HepG2 (cell line): ENCODE measurements around the gene NBEAL2. TPM values are rescaled to one million over a fixed set of nuclear protein-coding genes. Genes with fewer than 3 reads are reported as not detected.

ENCODE experiments used
- AHDC1 ChIP-seq: sonication (generic); formaldehyde crosslinking; IDR thresholded peaks from 2 replicates; pipeline ENCODE4 v1.5.1; 2020; ENCODE audit warnings: mild to moderate bottlenecking, missing genetic modification reagents, borderline replicate concordance
- GATA4 ChIP-seq: sonication (generic); IDR thresholded peaks from 2 replicates; pipeline ENCODE4 v1.6.1; 2016; ENCODE audit warnings: antibody characterized with exemption, low read depth, borderline replicate concordance
- SMC3 ChIP-seq: IDR thresholded peaks from 2 replicates; pipeline ENCODE4 v1.6.1; 2011; ENCODE audit warnings: low read length, improper control_type of control experiment
- SP5 ChIP-seq: IDR thresholded peaks from 2 replicates; pipeline ENCODE4 v1.6.1; 2016; ENCODE audit warnings: low read depth, borderline replicate concordance
- TFDP1 ChIP-seq: IDR thresholded peaks from 2 replicates; pipeline ENCODE4 v1.6.1; 2016; ENCODE audit warnings: missing compliant biosample characterization, missing genetic modification reagents, borderline replicate concordance
- ZFP91 ChIP-seq: sonication (generic); formaldehyde crosslinking; IDR thresholded peaks from 2 replicates; pipeline ENCODE4 v1.9.0; 2022; ENCODE audit warnings: missing genetic modification reagents, mild to moderate bottlenecking, borderline replicate concordance
- ZNF232 ChIP-seq: sonication (generic); formaldehyde crosslinking; IDR thresholded peaks from 2 replicates; pipeline ENCODE4 v1.4.0; 2020; ENCODE audit warnings: missing genetic modification reagents, borderline replicate concordance
- ZNF264 ChIP-seq: sonication (generic); formaldehyde crosslinking; IDR thresholded peaks from 2 replicates; pipeline ENCODE4 v1.4.0; 2020; ENCODE audit warnings: missing genetic modification reagents
- ZNF292 ChIP-seq: sonication (generic); formaldehyde crosslinking; IDR thresholded peaks from 2 replicates; pipeline ENCODE4 v1.8.1; 2022; ENCODE audit warnings: mild to moderate bottlenecking, low read depth, missing genetic modification reagents, borderline replicate concordance
- ZNF3 ChIP-seq: IDR thresholded peaks from 2 replicates; pipeline ENCODE4 v1.7.0; 2017; ENCODE audit warnings: inconsistent platforms
- ZNF329 ChIP-seq: sonication (generic); formaldehyde crosslinking; IDR thresholded peaks from 2 replicates; pipeline ENCODE4 v1.9.0; 2021; ENCODE audit warnings: low read depth, mild to moderate bottlenecking, missing genetic modification reagents
- ZNF33A ChIP-seq: sonication (generic); formaldehyde crosslinking; IDR thresholded peaks from 2 replicates; pipeline ENCODE4 v1.5.1; 2020; ENCODE audit warnings: missing genetic modification reagents, mild to moderate bottlenecking, moderate library complexity, borderline replicate concordance
- ZNF574 ChIP-seq: sonication (generic); formaldehyde crosslinking; IDR thresholded peaks from 2 replicates; pipeline ENCODE4 v1.4.0; 2020; ENCODE audit warnings: missing genetic modification reagents
- ZNF768 ChIP-seq: sonication (generic); formaldehyde crosslinking; IDR thresholded peaks from 2 replicates; pipeline ENCODE4 v1.4.0; 2020; ENCODE audit warnings: missing genetic modification reagents
- polyA plus RNA-seq, 8 experiments: library from polyadenylated mRNA; depleted of rRNA in 3 of 8; stranded (reverse) in 7 of 8; unstranded in 1 of 8; fragments of >200 nt; fragmentation: Illumina TruSeq in 4 of 8; extraction: Trizol in 4 of 8; gene quantifications; 2 replicates each; pipeline versions ENCODE4 v1.2.1 to v1.2.3, GENCODE V29; 2011 to 2016; ENCODE audit warnings: low read depth in 4 of 8, missing spikeins in 1 of 8, mixed read lengths in 1 of 8; ENCODE audit not compliant: insufficient read depth in 1 of 8
- total RNA-seq, 5 experiments: library from RNA; depleted of rRNA; stranded (reverse); fragments of >200 nt; fragmentation: Illumina TruSeq; extraction: Trizol; gene quantifications; 2 replicates each; pipeline ENCODE4 v1.2.3, GENCODE V29; 2016; ENCODE audit warnings: low read depth in 1 of 5

Gene NBEAL2
- total and polyA plus RNA-seq, 2 of the 13 experiments (the other 11 are each of a cell fraction or from before 2014, with no cell fraction given) = 9.7 to 12.4 TPM

GRCh38 chr3:46970391-46971091 is 8.9 kb upstream of the NBEAL2 start (continued):
- peak; percentile 53 for TF ChIP-seq ZFP91 (CRISPR knock-in tag)
- TF ChIP-seq ZNF3 (CRISPR knock-in tag) = 0 out of 2 replicates have a peak, but pooled peaks have one; percentile 41
- peak; percentile 36; the same call in 1 of the 2 replicates for TF ChIP-seq GATA4
- peak; percentile 41; the same call in 1 of the 2 replicates for TF ChIP-seq SP5
- TF ChIP-seq ZNF264 (CRISPR knock-in tag) = peak; percentile 86
- peak; percentile 82; the same call in 1 of the 2 replicates for TF ChIP-seq AHDC1 (CRISPR knock-in tag)
- no peak for TF ChIP-seq ZNF329 (CRISPR knock-in tag)
- peak; percentile 67; the same call in 1 of the 2 replicates for TF ChIP-seq ZNF292
- TF ChIP-seq TFDP1 = no peak
- peak; percentile 26 for TF ChIP-seq SMC3
- TF ChIP-seq ZNF33A (CRISPR knock-in tag) = 0 out of 2 replicates have a peak, but pooled peaks have one; percentile 89
- TF ChIP-seq ZNF574 (CRISPR knock-in tag) = peak; percentile 61
- peak; percentile 81; the same call in 1 of the 2 replicates for TF ChIP-seq ZNF232 (CRISPR knock-in tag)
- TF ChIP-seq ZNF768 (CRISPR knock-in tag) = 0 out of 2 replicates have a peak, but pooled peaks have one; percentile 25
